Measurements from ENCODE around the gene FFAR1.

Gene FFAR1

GRCh38 chr19:35395382-35396199, 47.9 kb downstream of the FFAR1 start:
- Mint-ChIP-seq H3K36me3 (ENCODE audit: low read depth) (no peaks in the 10 kb centered on the region), H3K27me3 (ENCODE audit: low read depth) (no peaks in the 10 kb centered on the region), H3K4me1 (ENCODE audit: low read depth) (no peaks in the 10 kb centered on the region), H3K4me3 (no peak overlapping the region), H3K27ac (no peak overlapping the region), H3K9me3 (no peaks in the 10 kb centered on the region)

DNA sequence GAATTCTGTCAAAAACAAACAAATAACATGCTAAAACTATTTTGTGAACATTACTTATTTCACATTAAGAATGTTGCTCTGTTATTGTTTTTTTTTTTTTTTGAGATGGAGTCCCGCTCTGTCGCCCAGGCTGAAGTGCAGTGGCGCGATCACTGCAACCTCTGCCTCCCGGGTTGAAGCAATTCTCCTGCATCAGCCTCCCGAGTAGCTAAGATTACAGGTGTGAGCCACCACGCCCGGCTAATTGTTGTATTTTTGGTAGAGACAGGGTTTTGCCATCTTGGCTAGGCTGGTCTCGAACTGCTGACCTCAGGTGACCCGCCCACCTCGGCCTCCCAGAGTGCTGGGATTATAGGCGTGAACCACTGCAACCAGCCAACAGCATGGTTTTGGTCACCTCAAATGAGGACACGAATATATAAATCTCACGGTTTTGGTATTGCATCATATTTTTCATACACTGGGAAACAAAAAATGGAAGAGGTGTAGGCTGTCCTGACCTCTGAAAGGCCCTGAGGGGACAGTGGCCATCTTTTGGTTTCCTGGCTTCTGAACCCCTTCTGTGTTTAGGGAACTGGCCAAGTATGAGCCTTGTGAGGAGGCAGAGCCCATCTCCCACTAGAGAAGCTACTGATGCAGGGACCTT, 48.7 kb downstream of the FFAR1 start:
- H3K9me3 Mint-ChIP-seq = no peaks in the 10 kb centered on the region
- H3K36me3 Mint-ChIP-seq (ENCODE audit: low read depth) = no peaks in the 10 kb centered on the region
- H3K27me3 Mint-ChIP-seq (ENCODE audit: low read depth) = no peaks in the 10 kb centered on the region
- H3K27ac Mint-ChIP-seq = no peak overlapping the region
- no peaks in the 10 kb centered on the region for H3K4me1 Mint-ChIP-seq (ENCODE audit: low read depth)
- H3K4me3 Mint-ChIP-seq = no peak overlapping the region

GRCh38 chr19:35397064-35397463, 49.4 kb downstream of the FFAR1 start:
- Mint-ChIP-seq H3K4me3 (no peak overlapping the region), H3K27ac (no peak overlapping the region), H3K27me3 (ENCODE audit: low read depth) (no peaks in the 10 kb centered on the region), H3K36me3 (ENCODE audit: low read depth) (no peaks in the 10 kb centered on the region), H3K9me3 (no peaks in the 10 kb centered on the region), H3K4me1 (ENCODE audit: low read depth) (no peaks in the 10 kb centered on the region)
